Limb (tissue), 2 donors: Measurements from ENCODE around the gene GOLGA7B.

ENCODE experiments used
- DNase-seq, 2 donors: peaks; one replicate each; pipeline ENCODE4 v3.0.0-alpha.2; 2016; ENCODE audit errors: extremely low spot score in 2 of 2

The GOLGA7B gene

DNA sequence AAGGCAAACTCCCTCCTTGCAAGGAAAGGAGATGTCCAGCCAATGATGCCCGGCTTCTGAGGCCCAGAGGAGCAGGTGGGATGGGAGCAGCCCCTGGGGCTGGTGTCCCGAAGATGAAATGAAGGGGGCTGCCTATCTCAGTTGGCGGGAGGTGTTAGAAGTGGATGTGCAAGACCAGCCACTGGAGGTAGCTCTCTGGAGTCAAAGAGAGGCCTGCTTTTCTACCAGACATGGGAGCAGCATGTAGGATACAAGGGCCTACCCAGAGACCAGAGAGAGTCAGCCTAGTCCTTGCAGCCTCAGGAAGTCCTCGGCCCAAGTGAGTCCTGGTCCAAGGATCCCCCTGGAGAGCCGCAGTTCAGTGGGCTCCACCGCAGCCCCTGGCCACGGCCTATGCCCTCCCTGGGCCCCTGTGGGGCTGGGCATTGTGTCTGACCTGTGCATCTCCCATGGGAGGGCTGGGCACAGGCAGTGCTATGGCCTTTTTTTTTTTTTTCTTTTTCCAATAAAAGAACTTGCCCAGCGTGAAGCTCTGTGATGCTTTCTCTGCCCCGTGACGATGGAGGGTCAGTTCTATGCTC lies 17.7 kb downstream of the GOLGA7B start:
- no peak for DNase-seq

DNA sequence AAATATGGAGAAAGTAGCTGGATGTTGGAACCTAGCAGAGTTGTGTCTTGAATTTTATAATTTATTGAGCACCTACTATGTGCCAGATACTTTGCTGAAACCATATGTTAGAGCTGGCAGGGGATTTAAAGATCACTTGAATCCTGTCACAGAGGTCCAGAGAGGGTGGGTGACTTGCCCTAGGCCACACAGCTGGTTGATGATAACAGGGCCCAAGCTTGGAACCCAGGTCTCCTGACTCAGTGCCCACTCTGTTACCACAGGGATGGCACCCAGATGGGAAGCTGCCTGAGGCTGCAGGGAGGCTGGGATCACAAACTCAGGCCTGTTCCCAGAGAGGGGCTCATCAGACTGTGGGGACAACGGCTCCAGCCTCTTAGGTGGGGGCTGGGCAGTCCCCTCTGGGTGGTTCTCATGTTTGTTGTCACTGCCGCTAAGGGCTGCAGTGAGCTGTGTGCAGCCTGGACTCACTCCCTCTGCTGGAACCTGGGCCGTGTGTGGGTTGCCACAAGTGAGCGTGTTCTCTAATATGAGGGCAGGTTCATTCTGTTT lies 18.6 kb downstream of the GOLGA7B start:
- no peak for DNase-seq

DNA sequence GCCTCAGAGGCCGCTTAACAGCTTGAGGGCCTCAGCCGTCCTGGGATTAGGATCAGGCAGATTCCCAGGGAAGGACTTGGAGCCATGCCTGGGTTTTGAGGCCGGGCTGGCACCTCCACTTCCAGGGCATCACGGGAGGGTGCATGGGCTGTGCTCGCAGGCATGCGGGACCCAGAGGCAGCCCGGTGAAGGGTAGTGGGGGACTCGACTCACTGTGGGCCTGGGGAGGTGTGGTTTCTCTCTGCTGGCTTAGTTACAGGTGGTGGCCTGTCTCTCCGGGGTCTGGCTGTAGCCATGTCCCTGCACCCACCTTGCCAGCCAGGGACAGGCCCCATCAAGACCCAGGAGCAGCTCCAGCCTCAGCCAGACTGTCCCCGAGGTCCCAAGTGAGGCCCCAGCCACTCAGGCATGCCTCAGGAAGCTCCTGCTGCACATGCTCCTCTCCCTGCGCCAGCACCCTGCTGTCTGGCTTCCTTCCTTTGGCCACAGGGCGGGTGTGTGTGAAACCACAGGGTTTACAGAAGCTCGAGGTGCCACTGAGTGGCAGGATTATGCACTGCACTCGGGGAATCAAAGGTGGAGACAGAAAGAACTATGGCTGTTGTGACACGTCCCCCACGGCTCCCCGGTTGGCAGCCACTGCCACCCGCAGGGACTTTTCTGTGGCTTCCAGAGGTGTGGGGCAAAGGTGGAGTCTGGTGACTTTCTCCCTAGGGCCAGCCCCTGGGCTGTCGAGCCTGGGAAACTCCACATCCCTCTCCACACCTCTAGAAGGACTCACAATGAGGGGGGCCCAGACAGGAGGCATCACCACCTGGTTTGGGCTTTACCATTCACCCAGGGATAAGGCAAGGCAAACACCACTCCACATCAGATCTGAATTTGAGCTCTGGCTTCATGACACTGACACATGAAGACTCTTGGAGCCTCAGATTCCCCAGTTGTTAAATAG lies 19.7 kb downstream of the GOLGA7B start:
- peak; percentile 53 to 78 for DNase-seq

DNA sequence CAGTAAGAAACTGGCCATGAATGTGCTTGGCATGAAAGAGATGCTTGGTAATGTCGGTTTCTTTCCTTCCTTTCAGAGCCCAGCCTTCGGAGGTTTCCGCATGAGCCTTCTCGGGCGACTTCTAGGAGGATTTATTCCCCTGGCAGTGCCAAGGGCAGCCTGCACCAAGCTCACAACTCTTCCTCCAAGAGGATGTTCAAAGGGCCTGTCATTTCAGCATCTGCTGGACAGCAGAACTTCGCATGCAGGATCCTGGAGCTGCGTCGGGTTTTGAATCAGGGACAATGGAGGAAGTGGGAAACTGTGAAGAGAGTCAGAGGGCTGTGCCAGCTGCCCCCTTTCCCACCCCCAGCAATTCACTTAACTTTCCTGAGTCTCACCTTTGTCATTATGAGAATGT lies 21.3 kb downstream of the GOLGA7B start:
- DNase-seq, result no peak

DNA sequence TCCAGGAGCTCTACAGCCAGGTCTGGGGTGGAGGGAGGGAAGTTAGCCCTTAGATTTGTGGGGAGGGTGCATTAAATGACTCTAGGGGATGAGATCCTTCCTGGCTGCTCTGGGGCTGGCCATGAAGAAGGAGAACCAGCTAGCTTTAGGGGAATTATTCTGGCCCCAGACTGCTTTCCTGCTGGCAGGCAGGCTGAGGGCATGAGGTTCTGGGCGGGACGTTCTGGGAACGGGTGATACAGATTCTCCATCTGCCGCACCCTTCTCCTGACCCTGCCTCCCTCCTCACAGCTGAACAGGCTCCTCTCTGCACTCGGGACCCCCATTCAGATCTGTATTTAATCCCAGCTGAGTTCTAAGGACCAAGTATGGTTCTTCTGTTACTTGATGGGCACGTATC lies 23.9 kb downstream of the GOLGA7B start:
- no peak for DNase-seq

DNA sequence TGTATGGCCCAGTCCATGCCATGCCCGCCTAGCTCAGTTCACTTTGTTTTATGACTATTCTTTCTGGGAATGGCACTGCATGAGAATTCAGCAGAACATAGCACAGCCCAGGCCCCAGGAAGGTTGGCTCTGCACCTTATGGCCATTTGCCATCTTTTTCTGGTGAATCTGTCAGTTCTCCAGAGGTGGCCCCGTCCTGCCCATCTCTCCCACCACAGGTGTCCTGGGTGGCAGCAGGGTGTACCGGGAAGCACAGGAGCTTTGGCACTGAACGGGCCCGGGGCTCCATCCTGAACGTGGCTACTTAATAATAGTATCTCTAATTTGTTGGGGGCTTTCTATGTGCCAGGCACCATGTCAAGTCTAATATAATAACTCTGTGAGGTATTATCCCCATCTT lies 24.7 kb downstream of the GOLGA7B start:
- DNase-seq, result no peak

DNA sequence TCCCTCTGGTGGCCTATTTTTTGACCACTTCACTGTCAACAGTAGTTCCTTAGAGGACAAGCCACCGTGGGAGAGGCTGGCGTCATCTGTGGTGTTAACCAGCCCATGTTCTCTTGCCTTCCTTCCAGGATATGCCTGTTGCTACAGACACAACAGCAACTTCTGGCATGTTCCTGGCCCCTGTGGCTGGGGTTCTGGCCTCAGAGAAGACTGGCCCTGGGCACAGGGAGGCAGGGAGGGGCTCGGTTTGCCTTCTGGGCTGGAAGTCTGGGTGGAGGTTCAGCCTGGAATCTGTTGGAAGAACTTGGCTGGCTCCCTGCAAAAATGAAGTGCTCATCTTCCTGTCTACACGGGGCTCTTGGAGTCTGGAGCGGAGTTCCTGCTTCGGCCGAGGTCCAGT lies 25.7 kb downstream of the GOLGA7B start:
- no peak for DNase-seq

DNA sequence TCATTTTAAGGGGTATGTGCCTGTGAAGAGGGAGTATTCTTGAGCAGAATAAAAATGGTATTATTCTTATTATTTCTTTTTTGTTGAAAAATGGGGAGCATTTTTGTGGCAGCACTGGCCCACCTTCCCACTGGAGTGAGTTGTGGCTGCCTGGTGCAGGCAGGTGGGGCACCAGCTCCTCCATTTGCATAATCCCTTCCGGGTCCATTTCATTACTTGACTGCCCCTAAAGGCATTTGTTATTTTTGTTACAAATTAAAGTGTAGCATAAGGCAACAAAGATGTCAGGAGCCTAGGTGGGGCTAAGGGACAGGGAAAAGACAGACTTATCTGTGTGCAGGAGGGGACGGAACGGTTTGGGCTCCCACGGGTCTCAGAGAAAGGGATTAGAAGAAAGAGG lies 26.8 kb downstream of the GOLGA7B start:
- no peak for DNase-seq

DNA sequence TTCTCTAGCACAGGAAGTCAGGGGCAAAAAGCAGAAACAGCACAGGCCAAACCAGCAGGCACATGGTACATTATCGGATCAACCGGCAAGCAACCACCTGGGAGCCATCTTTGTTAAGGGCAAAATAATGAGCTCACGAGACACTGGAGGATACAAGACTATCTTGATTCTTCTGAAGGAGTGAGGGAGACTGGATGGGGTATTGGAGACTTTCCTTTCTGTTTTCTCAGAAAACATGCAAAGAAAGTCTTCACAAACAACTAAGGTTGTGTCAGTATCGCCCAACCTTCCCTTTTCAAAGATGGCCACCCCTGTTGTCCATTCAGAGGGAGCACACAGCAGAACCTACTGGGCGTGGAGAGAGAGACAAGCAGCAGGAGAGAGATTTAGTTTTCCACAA lies 29.6 kb downstream of the GOLGA7B start:
- no peak for DNase-seq

DNA sequence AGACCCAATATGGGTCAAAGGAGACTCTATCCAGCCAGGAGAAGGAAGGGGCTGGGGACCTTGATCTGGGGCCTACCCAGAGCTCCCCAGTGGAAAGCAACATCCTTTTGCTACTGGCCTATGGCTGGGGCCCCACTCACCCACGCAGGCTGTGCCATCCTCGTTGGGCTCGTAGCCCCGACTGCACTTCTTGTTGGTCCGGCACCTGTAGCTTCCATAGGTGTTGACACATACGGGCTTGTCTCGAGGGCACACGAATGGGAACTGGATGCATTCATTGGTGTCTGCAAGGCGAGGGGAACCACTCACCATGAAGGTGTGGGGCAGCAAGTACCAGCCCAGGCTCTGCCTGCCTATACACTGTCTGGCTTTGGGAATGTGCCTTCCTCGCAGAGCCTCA lies 30.5 kb downstream of the GOLGA7B start:
- no peak for DNase-seq

DNA sequence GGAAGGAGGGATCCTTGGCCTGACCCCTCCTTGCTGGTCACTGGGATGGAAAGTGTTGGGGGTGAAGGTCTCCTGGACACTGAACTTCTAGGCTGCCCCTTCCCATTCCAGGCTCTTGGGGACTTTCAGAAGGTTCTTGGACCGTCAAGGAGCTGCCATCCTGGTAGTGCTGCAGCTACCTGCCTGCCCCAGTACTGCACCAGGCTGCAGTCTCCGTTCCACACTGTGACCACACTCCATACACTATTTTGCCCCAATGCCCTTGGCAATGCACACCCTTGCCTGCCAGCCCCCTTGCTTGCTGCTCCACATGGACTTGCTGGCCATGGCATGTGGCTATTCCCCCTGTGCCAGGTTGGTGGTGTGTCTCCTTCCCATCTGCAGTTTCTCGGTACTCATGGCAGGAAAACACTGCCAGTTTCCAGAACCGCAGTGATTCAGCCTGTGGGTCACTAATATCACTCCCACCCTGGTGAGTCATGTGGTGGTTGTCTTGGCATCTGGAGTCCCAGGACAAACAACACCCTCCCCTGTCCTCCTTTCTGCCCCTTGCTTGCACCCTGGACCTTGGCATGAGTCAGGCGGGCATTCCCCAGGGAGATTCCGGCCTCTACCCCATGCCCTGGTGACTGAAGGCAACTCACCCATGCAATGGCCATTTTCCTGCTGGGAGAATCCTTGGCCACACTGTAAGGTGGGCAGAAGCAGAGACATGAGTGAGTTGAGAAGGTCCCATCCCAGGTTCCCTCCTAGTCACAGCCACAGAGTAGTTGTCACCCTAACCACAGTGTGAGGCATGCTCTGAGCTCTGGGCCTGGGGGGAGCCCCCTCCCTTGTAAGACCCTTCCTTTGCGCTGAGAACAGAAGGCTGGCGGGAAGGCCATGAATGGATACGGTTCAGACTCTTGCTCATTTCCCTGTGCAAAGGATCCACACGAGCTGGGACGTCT lies 32.8 kb downstream of the GOLGA7B start:
- DNase-seq, result no peak

DNA sequence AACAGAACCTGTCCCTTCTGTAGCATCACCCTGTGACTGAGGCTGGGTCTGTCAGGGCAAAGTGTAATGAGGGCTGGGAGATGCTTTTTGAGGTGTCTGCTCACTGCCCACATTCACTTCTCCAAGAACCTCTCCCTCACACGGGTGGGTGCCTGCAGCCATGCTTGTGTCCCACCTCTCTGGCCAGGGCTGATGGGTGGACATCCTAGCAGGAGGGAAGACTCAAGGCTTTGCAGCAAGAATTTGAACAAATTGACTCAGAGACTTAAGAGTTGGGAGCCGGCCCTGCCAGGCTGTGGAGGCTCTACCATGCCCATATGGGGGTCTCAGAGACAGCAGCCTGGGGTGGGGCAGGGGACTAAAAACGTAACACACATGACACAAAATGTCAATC lies 33.4 kb downstream of the GOLGA7B start:
- no peak for DNase-seq

DNA sequence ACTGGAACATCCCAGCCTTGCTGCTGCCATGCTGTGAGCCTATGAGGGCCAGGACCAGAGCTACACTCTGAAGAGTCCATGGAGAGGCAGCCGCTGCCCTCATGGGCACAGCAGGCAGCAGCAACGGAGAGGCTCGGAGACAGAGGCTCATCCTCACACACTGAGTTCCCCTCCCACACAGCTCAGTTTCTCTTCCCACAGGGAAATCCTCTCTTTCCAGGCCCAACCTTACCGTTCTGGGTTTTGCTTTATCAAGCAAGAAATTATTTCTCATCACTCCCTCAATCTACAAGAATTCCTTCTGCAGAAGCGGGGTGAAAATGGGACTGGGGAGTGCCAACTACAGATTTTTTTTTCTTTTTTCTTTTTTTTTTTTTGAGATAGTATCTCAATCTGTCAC lies 36.6 kb downstream of the GOLGA7B start:
- no peak for DNase-seq

DNA sequence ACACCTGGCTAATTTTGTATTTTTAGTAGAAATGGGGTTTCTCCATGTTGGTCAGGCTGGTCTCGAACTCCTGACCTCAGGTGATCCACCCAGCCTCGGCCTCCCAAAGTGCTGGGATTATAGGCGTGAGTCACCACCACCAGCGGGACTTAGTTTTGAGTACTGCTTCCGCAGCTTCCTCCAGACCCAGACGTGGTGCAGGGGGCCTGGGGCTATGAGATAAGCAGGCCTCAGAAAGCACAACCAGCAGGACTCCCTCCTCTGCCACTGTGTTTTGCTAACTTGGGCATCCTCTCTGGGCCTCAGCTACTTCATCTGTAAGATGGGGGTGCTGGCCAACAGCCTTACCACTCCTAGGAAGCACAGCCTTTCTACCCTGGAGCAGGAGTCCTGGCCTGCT lies 37.8 kb downstream of the GOLGA7B start:
- no peak for DNase-seq

DNA sequence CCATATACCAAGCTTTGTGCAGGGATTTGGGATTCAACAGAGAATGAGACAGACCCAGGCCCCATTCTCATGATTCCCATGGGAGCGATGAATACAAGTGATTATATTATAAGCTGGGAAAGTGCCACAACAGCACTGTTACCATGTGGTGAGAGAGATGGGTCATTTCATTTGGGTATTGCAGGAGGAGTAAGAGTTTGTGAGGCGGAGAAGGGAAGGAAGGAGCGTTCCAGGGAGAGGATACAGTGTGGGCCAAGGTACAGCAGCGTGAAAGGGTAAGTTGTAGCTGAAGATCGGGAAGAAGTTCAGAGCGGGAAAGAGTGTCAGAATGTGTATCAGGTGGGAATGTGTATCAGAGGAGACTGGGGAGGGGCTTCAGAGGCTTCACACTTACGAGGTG lies 38.5 kb downstream of the GOLGA7B start:
- DNase-seq, result no peak

DNA sequence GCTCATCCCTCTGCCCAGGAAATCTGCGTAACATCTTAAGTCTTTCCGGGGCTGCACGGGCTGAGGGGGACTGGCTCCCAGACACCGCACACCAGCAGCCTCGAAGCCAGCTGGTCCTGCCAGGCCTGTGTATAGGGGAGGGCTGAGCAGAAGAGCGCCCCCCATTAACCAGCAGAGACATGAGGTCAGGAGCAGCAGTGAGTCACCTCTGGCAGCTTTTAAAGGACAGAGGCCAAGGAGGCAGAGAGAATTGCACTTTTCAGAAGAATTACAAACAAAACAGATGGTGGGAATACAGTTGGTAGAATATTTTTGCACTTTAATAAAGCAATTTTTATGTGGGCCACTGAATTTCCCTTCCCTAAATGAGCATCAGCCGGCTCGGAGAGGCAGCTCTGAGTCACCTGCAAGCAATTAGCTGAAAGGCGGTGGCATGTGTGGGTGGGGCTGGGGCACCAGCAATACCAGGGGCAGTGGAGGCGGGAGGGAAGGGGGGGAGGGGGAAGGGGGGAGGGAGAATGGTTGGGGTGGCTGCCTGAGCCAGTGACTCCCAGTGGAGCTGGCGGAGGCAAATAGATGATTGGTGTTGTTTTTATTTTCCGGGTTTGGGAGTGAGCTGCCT lies 39.1 kb downstream of the GOLGA7B start:
- no peak for DNase-seq

DNA sequence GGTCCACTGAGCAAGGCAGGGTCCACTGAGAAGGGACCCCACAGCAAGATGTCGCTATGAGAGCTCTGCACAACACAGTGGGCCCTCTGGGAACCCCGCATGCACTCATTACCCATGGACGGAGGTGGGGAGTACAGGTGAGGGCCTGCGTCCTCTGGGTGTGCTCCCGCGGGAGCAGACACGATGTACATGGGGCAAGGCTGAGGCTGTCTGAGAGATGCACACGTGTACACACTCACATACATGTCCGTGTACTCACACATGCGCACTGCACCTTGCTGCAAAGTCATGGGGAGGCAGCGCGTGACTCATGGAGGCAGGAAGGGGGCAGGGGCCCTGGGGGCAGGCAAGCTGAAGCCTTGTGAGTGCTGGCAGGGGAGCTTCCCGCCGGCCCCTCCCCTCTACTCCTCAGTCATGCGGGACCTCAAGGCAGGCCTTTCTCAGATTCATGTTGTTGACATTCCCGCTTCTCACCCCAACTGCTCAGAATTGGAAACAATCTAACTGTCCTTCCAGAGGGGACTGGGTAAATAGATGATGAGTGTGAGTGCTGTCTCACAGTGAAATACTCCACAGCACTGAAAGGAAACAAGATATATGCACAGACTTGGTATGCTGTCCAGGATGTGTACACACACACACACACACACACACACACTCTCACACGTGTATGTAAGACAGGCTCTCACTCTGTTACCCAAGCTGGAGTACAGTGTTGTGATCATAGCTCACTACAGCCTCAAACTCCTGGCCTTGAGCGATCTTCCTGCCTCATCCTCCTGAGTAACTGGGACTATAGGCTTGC lies 40.0 kb downstream of the GOLGA7B start:
- no peak for DNase-seq

DNA sequence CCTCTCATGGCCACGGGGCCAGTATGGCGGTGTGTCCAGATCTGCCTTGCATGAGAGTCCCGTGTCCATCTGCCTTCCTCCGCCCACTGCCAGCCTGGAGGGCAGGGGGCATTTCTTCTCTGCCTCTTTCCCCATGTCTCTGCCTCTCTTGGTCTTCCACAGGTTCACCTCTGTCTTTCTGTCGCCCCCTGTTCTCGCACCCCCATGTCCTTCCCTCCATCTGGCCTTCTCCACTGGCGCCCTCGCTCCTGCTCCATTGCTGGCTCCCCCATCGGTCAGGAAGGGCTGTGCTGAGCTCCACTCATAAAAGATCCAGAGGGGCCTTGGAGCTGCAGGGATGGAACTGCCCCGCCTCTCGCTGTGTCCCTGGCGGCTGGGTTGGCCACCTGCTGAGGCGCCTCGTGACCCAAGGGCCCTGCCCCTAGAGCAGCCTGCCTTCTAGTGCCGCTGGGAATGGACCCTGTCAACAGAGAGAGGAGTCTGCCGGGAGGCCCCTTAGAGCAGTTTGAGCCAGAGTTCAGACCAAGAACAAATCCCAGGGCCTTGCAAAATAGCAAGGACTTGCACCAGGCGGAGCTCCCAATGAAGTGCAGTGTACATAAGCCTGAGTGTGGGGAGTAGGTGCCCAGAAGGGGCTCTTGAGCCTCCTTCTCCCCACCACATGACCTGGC lies 42.0 kb downstream of the GOLGA7B start:
- DNase-seq, result no peak

DNA sequence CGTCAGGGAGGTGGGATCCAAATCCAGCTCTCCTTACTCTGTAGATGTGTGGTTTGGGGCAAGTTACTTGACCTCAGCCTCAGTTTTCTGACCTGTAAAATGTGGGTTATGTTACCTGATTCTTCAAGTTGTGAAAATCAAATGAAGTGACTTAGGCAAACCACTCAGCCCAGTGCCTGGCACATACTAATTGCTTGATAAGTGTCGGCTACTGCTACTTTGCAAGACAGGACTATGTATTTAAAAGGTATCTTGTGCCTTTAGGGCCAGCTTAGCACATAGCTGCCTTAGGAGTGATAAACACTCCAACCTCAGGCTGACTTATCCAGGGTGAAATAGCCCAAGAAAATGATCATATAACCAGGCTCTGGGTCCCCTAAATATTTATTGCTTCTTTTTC lies 42.9 kb downstream of the GOLGA7B start:
- DNase-seq, result no peak

DNA sequence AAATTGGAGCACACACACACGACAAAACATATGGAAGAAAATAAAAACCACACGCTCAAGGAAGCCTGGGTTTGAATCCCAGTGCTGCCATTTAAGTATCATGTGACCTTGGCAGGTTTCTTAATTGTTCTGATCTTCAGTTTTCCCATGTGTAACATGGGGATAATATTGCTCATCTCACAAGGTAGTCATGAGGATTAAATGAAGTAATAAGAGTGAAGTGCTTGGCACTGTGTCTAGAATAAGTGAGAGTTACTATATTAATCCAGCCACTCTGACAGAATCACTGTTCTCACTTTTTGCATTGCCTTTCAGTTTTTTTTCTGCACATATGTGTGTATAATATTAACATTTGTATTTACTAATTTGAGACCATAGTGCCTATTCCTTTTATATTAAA lies 43.3 kb downstream of the GOLGA7B start:
- DNase-seq, result no peak
